H1 (cell line): ENCODE results near the gene LGALS9C.
"Not testable (repeated sequence)": the region's sequence is repeated elsewhere in the genome, so short reads cannot be mapped to it uniquely, and the experiment has no call there.

Experiments
- EP300 ChIP-seq, 2 experiments: IDR thresholded peaks; 1 replicate in 1 of 2; 2 replicates in 1 of 2; pipeline ENCODE4 v1.6.1; 2011 to 2012; ENCODE audit warnings: low read depth in 2 of 2, low read length in 2 of 2, mild to moderate bottlenecking in 2 of 2, borderline replicate concordance in 1 of 2, inconsistent platforms in 1 of 2, moderate library complexity in 1 of 2
- JUND ChIP-seq: IDR thresholded peaks from 2 replicates; pipeline ENCODE4 v1.6.1; 2011; ENCODE audit warnings: mild to moderate bottlenecking, improper control_type of control experiment, low read length
- POLR2A ChIP-seq, 2 experiments: IDR thresholded peaks; 1 replicate in 1 of 2; 2 replicates in 1 of 2; pipeline ENCODE4 v1.6.1; 2011; ENCODE audit warnings: low read depth in 2 of 2, low read length in 2 of 2, mild to moderate bottlenecking in 2 of 2; ENCODE audit errors: control extremely low read depth in 1 of 2
- POLR2AphosphoS5 ChIP-seq: IDR thresholded peaks from 2 replicates; pipeline ENCODE4 v1.6.1; 2011; ENCODE audit warnings: low read depth, low read length
- SP1 ChIP-seq: IDR thresholded peaks from 2 replicates; pipeline ENCODE4 v1.6.1; 2011; ENCODE audit warnings: low read depth, low read length
- TAF7 ChIP-seq: optimal IDR thresholded peaks from 2 replicates; pipeline ENCODE3; 2011; ENCODE audit warnings: low read depth, mild to moderate bottlenecking, inconsistent platforms, low read length, moderate library complexity, borderline replicate concordance
- YY1 ChIP-seq: IDR thresholded peaks from 2 replicates; pipeline ENCODE4 v1.6.1; 2011; ENCODE audit warnings: low read depth, mild to moderate bottlenecking, low read length
- TF ChIP-seq, protein P1 (sequence below), 3 experiments: IDR thresholded peaks; 1 replicate in 2 of 3; 2 replicates in 1 of 3; pipeline versions ENCODE4 v1.5.1 to v1.6.1; 2011; ENCODE audit warnings: low read length in 3 of 3, mild to moderate bottlenecking in 3 of 3, inconsistent platforms in 2 of 3, low read depth in 1 of 3, moderate library complexity in 1 of 3; ENCODE audit not compliant: insufficient read depth in 1 of 3; ENCODE audit errors: control extremely low read depth in 1 of 3

DNA sequence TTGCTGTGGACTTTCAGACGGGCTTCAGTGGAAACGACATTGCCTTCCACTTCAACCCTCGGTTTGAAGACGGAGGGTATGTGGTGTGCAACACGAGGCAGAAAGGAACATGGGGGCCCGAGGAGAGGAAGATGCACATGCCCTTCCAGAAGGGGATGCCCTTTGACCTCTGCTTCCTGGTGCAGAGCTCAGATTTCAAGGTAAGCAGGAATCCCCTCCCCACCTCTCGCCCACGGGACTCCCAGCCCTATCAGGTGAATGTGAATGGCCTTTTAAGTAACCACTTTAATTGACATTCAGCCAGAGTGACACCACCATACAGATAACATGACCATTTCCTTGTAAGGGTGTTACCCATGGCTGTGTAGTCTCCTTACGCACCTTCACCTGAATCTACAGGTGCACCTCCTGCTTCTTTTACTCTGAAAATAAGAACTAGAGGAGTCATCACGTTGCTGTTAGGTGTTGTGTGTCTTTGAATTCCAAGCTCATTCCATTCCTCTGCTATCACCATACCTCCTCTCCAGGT lies 9.4 kb downstream of the LGALS9C start:
- not testable (repeated sequence) for TF ChIP-seq SP1; POLR2A (IDR thresholded peaks at IDR 0.05; ENCODE audit: control extremely low read depth in 1 of 2, low read depth in 2 of 2, low read length in 2 of 2); TAF7; YY1; POLR2AphosphoS5; JUND; EP300 (IDR thresholded peaks at IDR 0.05; ENCODE audit: borderline replicate concordance in 1 of 2, low read depth in 2 of 2, low read length in 2 of 2)
- TF ChIP-seq, protein P1, sequence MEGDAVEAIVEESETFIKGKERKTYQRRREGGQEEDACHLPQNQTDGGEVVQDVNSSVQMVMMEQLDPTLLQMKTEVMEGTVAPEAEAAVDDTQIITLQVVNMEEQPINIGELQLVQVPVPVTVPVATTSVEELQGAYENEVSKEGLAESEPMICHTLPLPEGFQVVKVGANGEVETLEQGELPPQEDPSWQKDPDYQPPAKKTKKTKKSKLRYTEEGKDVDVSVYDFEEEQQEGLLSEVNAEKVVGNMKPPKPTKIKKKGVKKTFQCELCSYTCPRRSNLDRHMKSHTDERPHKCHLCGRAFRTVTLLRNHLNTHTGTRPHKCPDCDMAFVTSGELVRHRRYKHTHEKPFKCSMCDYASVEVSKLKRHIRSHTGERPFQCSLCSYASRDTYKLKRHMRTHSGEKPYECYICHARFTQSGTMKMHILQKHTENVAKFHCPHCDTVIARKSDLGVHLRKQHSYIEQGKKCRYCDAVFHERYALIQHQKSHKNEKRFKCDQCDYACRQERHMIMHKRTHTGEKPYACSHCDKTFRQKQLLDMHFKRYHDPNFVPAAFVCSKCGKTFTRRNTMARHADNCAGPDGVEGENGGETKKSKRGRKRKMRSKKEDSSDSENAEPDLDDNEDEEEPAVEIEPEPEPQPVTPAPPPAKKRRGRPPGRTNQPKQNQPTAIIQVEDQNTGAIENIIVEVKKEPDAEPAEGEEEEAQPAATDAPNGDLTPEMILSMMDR (IDR thresholded peaks at IDR 0.05; ENCODE audit: control extremely low read depth in 1 of 3, insufficient read depth in 1 of 3, low read depth in 1 of 3, low read length in 3 of 3): not testable (repeated sequence)
